ENCODE data around the gene CREBL2.

DNA sequence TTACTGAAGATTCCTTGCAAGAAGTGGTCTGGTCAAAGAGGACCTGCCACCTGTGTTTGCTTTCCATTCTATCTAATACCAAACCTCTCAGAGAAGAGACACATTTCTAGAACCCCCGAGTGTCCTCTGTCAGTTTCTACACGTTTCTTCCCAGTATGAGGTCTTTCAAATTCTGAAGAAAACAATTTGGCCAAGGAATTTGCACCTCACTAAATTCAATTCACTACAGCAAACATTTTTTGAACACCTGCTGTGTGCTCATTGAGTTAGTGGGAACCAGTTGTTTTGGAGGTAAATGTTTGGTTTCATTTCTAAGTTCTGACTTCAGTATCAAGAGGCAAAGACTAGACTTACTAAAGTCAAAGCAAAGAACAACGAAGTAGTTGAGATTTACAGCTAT is 64.9 kb downstream of the CREBL2 start:
- TF ChIP-seq CTCF (IDR thresholded peaks at IDR 0.05) (no peak), POLR2A (IDR thresholded peaks at IDR 0.05) (no peak)

Measured in testis (tissue), 2 donors.